GM21390 (cell line): ENCODE measurements around the gene KCNQ5.

Experiments
- ATAC-seq: cut with Tn5 transposase; IDR thresholded peaks from one replicate; pipeline ENCODE4 v1.9.1; 2021; ENCODE audit not compliant: unreplicated experiment

KCNQ5 gene

GRCh38 chr6:73085443-73085871 lies 463.6 kb downstream of the KCNQ5 start:
- ATAC-seq = no peak

GRCh38 chr6:73086726-73087125 lies 464.9 kb downstream of the KCNQ5 start:
- ATAC-seq = no peak

- ATAC-seq = peak; percentile 88
These were observed 466.4 kb downstream of the KCNQ5 start for GRCh38 chr6:73088138-73088813.

GRCh38 chr6:73104921-73105320 lies 483.1 kb downstream of the KCNQ5 start:
- no peak for ATAC-seq

GRCh38 chr6:73107016-73107415 lies 485.2 kb downstream of the KCNQ5 start:
- no peak for ATAC-seq

- no peak for ATAC-seq
These were observed 487.1 kb downstream of the KCNQ5 start for GRCh38 chr6:73108949-73109348.

- no peak for ATAC-seq
These were observed 487.8 kb downstream of the KCNQ5 start for GRCh38 chr6:73109659-73110058.

- no peak for ATAC-seq
These were observed 494.5 kb downstream of the KCNQ5 start for GRCh38 chr6:73116330-73116729.

GRCh38 chr6:73121421-73121993 lies 499.6 kb downstream of the KCNQ5 start:
- no peak for ATAC-seq

- peak; percentile 87 for ATAC-seq
These were observed 501.9 kb downstream of the KCNQ5 start for GRCh38 chr6:73123632-73124329.

- peak; percentile 97 for ATAC-seq
These were observed 508.0 kb downstream of the KCNQ5 start for GRCh38 chr6:73129653-73130443.

GRCh38 chr6:73131706-73132105 lies 509.8 kb downstream of the KCNQ5 start:
- no peak for ATAC-seq

- no peak for ATAC-seq
These were observed 512.7 kb downstream of the KCNQ5 start for GRCh38 chr6:73134588-73134987.

- ATAC-seq = peak; percentile 57
These were observed 518.0 kb downstream of the KCNQ5 start for GRCh38 chr6:73139681-73140383.

GRCh38 chr6:73143551-73143950 lies 521.7 kb downstream of the KCNQ5 start:
- no peak for ATAC-seq

GRCh38 chr6:73144516-73144915 lies 522.7 kb downstream of the KCNQ5 start:
- no peak for ATAC-seq

GRCh38 chr6:73145690-73146089 lies 523.8 kb downstream of the KCNQ5 start:
- peak; percentile 97 for ATAC-seq

GRCh38 chr6:73151732-73152131 lies 529.9 kb downstream of the KCNQ5 start:
- ATAC-seq = no peak

GRCh38 chr6:73152556-73152955 lies 530.7 kb downstream of the KCNQ5 start:
- no peak for ATAC-seq

- no peak for ATAC-seq
These were observed 531.3 kb downstream of the KCNQ5 start for GRCh38 chr6:73152966-73153757.
